GM21619 (cell line): ENCODE results near the gene CNBD2.
"Not testable (repeated sequence)": the region's sequence is repeated elsewhere in the genome, so short reads cannot be mapped to it uniquely, and the experiment has no call there.

Experiments
- ATAC-seq: cut with Tn5 transposase; IDR thresholded peaks from one replicate; pipeline ENCODE4 v1.9.1; 2021; ENCODE audit not compliant: unreplicated experiment

CNBD2 gene

GRCh38 chr20:36060676-36061075 lies 92.3 kb downstream of the CNBD2 start:
- ATAC-seq = no peak

GRCh38 chr20:36061754-36062153 lies 93.4 kb downstream of the CNBD2 start:
- no peak for ATAC-seq

GRCh38 chr20:36062799-36063198 lies 94.4 kb downstream of the CNBD2 start:
- no peak for ATAC-seq

GRCh38 chr20:36063916-36064657 lies 95.7 kb downstream of the CNBD2 start:
- no peak for ATAC-seq

- peak; percentile 89 for ATAC-seq
Measured at GRCh38 chr20:36064658-36065426, 96.5 kb downstream of the CNBD2 start.

- ATAC-seq = no peak
Measured at GRCh38 chr20:36065427-36065998, 97.1 kb downstream of the CNBD2 start.

GRCh38 chr20:36066777-36067176 lies 98.4 kb downstream of the CNBD2 start:
- no peak for ATAC-seq

- not testable (repeated sequence) for ATAC-seq
Measured at GRCh38 chr20:36068526-36068925, 100.1 kb downstream of the CNBD2 start.

- ATAC-seq = no peak
Measured at GRCh38 chr20:36070451-36070850, 102.1 kb downstream of the CNBD2 start.

GRCh38 chr20:36071848-36072247 lies 103.5 kb downstream of the CNBD2 start:
- ATAC-seq = no peak

GRCh38 chr20:36074983-36075382 lies 106.6 kb downstream of the CNBD2 start:
- no peak for ATAC-seq

- not testable (repeated sequence) for ATAC-seq
Measured at GRCh38 chr20:36077762-36078161, 109.4 kb downstream of the CNBD2 start.

GRCh38 chr20:36079486-36079885 lies 111.1 kb downstream of the CNBD2 start:
- no peak for ATAC-seq

GRCh38 chr20:36079984-36080383 lies 111.6 kb downstream of the CNBD2 start:
- ATAC-seq = not testable (repeated sequence)
